Measurements from ENCODE around the gene MDGA2.

DNA sequence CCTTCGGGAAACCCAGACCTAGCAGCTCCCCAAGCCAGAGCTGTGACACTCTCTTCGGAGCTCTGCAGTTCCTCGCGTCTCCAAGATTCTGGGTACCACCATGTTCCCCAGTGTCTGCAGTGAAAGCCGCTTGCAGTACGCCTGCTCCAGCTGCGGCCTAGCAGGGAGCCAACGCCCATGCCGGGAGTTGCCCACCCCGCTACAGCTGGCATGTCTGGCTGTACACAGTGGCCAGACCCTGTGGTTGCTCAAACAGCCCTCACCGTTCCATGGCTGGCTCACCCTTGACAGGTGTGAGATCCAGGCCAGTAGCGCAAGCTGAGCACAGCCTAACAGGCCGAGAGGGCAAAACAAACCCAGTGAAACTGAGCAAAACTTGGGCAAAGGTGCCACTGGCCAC lies 520.0 kb downstream of the MDGA2 start:
- TF ChIP-seq, protein P1, sequence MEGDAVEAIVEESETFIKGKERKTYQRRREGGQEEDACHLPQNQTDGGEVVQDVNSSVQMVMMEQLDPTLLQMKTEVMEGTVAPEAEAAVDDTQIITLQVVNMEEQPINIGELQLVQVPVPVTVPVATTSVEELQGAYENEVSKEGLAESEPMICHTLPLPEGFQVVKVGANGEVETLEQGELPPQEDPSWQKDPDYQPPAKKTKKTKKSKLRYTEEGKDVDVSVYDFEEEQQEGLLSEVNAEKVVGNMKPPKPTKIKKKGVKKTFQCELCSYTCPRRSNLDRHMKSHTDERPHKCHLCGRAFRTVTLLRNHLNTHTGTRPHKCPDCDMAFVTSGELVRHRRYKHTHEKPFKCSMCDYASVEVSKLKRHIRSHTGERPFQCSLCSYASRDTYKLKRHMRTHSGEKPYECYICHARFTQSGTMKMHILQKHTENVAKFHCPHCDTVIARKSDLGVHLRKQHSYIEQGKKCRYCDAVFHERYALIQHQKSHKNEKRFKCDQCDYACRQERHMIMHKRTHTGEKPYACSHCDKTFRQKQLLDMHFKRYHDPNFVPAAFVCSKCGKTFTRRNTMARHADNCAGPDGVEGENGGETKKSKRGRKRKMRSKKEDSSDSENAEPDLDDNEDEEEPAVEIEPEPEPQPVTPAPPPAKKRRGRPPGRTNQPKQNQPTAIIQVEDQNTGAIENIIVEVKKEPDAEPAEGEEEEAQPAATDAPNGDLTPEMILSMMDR (IDR thresholded peaks at IDR 0.05): no peak
- no peak for TF ChIP-seq ZFX (IDR thresholded peaks at IDR 0.05; ENCODE audit: borderline replicate concordance)
